Amygdala (tissue), 56 donors: ENCODE measurements around the gene HDAC3.
A peak's percentile ranks its signal among the peaks of the same experiment; 100 is the strongest.

Experiments
- DNase-seq, 56 donors: peaks; one replicate each; lab custom pipeline; 2025; lab: John Stamatoyannopoulos, UW

The HDAC3 gene

DNA sequence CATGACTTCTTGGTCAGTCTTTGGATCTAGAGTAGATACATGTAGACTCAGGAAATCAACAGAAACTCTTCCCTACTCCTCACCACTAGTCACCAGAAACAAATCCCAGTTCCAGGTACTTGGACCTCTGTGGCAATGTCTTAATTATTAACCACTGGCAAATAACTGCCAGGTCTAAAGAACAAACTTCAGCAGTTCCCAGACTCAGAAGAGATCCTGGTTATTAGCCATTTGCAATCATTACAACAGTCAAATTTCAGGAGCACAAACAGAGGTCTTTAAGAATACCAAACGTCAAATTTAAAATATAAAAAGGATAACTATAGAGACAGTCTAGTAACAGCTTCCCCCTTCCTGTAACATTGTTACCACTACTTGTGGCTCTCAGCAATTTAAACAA is 28.1 kb downstream of the HDAC3 start:
- no peak for DNase-seq

DNA sequence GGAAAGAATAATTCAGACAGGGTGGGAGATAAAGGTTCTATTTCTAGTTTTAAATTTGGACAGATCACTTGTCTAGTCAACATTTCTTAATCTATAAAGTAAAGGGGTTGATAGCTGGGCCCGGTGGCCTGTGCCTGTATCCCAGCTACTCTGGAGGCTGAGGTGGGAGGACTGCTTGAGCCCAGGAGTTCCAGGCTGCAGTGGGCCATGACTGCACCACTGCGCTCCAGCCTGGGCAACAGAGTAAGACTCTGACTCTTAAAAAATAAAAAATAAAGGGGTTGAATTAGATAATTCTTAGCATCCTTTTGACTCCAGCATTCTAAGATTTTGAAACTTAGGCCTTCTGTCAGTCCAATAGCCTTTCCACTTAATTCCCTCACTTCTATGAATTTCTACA is 28.6 kb downstream of the HDAC3 start:
- no peak for DNase-seq

DNA sequence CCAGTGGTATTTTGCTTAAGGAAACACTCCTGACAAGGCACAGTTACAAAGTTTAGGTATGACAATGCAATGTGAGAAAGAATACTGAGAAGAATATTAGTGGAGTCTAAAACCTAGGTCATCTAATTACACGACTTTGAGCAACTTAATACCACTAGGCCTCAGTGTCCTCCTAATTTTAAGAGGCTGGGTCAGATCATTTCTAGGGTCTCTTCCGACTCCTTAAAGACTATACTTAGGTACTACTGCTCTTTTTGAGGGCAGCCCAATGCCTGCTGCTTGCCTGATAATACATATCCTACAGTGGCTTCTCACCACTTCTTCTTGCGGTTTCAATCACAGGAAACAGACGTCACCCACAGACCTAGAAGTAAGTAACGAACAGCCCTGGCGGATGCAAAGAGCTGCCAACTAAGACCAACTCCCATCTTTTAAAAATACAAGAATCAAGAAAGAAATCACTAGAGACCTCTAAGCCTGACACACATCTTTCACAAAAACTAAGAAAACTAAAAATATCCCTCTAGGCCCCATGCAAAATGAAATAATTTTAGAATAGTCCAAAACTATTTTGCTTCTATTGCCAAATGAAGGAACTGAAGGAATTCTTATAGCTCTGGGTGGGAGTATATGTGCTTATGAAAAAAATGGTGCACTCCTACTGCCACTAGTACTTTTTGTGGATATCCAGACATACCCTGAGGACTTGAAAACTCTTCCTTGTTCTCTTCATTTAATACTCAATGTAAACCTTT is 30.9 kb downstream of the HDAC3 start:
- peak in 8 of 56 donors; percentile 2 to 58 (median 10) for DNase-seq

DNA sequence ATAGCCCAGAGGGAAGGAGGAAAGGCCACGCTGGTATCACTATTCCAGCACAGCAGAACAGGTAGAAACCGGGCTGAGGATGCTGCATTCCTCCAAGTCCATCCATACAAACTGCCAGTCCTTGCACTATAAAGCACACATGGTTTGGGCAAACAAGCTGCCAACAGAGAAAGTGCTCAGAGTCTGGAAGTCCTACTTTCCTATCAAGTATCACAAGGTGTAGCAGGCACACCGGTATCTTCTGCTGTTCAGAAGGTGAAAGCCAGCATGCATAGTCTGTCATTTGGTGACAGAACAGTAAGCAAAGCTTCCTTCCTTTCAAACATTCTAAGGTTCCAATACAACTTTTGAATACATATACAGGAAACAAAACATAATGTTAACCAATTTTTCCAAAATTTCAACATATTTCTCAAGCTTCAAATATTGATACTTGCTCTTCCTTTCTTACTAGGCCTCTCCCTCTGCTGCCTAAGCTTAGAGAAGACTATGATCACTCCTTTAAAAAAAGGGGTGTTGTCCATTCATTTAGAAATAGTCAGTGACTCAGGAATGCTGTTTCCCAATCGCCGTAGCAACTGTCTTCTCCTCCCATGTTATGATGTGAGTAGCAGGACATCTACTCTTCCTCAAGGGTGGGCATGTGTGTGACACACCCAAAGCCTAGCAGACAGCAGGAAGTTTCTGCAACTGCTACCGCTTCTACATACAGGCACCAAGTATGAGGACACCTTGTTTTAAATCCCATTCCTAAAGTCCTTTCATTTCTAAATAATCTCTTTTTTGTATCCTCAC is 32.5 kb downstream of the HDAC3 start:
- DNase-seq, result no peak

DNA sequence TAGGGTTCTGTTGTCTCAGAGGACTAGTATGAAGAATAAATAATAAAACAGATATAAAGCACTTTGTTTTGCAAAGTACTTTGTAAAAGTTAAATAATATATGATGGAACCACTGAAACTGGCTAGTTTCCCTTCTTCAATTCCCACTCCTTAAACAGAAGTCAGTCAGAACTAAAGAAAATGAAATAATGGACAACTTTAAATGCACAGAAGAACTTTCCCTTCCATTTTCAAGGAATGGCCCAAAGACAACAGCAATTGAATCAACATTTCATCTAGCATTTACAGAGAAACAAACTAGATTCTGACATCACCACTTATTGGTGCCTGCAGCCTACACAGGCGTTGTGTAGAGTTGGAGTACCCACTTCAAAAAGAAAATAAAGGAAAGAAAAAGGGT is 34.0 kb downstream of the HDAC3 start:
- no peak for DNase-seq

DNA sequence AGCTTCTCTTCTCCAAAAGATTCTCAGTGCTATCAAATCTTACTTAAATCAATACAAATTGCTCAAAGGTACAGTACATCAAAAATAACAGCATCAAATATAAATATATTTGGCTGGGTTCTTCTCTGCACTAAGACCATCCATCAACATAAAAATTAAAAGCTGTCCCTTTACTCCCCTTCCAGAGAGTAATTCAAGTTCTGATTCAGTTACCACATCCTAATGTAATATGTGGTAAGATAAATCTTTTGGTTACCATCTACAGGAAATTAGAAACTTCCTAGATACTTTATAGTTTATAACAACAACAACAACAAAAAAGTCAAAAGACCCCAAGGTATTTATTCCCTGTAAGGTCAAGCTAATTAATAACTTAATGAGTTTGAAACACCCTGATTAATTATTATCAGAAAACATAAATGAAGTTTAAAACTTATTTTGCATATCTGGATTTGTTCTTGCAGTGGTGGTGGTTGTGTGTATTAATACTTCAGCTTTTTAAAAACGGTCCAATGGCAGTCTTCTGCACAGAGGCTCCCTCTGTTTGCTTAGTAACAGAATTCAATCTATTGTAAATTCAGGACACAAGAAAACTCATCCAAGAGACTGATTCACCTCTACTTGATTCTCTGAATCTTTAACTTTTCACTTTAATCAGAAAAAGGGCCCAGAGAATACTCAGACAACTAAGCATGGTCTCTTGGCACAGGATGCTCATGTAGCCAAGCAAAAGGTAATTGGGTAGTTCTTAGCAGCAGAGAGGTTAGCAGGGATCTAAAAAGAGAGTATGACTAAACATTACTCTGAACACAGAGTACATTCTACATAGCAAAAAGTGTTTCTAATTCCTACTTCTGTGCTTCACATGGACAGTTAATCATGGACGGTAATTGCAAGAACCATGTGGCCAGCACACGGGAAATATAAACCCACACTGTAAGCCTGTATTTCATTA is 38.0 kb downstream of the HDAC3 start:
- DNase-seq, result no peak

DNA sequence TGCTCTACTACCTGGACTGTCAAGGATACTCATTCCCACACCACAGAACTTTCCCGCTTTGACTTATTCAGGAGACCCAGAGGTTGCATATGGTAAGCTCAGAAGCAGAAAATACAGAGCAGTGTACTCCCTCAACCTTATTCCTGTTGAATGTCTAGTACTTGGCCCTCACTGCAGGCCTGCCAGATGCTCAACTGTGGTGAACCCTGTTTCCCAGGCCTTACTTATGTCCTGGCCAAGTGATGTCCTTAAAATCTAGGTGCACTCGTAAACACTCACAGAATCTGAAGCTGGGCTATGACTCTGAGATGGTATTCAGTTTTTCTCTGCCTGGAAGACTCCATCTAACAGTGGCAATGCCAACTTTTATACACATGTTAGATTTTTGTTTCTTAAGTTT is 38.8 kb downstream of the HDAC3 start:
- DNase-seq, result no peak

DNA sequence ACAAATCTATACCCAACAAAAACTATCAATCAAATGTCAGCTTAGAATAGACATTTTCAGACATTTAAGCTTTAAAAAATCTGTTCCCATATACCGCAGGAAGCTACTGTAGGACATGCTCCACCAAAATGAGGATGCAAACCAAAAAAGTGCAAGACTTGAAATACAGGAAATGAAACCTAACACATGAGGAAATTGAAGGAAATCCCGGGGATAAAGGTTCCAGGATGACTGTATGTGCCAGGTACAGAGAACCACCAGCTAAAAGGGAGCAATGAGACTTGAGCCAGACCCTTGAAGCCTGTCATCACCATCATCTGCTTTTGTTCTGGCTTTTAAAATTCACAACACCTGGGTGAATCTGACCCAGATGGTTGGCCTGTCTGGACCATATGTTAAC is 39.3 kb downstream of the HDAC3 start:
- DNase-seq, result no peak

DNA sequence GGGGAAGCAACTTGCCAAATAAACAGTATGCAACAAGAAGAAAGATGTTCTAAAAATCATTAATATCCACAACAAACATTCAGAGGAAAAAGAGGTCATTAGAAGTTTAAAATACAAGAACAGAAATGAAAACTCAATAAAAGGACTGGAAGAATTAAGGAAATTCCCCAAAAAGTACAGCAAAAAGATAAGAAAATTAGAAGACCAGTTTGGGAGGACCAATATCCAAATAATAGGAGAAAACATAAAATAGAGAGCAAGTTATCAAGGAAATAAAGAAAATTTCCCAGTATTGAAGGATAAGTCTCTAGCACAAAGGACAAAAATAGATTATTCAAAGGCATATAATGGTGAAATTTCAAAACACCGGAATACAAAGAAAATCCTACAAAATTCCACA is 39.8 kb downstream of the HDAC3 start:
- no peak for DNase-seq

DNA sequence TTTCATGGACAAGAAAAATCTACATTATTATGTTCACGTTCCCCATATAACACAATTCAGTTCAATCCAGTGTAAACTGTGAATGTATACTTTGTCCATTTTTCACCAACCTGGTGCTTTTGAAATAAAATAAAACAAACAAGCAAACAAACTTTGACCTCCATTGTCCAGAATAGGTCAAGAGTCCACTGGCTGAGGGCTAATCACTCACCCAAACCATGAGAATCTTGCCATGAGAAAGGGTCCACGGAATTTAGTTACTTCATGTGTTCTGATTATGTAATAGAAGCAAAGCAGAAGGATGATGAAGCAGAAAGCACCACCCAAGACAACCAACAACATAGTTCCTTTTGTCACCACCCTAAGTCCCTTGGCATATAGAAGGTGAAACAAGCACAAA is 46.5 kb downstream of the HDAC3 start:
- DNase-seq, result no peak

DNA sequence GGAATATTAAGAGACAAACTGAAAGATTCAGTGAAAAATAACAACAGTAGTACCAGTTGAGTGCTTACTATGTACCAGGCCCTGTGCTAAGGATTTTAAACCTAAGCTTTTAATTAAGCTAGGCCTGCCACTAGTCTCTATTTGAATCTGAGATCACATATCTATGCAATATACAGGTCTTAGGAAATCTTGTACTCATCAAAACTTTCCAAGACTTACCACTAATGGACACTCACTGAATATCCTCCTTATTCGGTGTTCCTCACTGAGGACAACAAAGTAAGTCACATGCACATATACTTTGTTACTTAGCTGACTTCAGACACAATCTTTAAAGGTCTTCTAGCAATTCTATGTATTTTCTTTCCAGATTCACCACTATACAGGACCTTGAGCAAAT is 50.4 kb downstream of the HDAC3 start:
- no peak for DNase-seq

DNA sequence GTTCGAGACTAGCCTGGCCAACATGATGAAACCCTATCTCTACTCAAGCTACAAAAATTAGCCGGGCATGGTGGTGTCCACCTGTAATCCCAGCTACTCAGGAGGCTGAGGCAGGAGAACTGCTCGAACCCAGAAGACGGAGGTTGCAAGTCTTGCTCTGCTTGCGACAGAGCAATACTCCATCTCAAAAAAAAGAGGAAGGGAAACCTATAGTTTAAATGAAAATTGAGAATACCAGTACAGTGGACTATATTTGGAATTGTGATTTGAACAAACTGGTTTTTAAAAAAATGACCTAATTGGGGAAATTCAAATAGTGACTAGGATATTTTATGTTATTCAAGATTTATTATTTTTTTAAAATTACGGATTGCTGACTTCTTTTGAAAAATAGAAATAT is 51.1 kb downstream of the HDAC3 start:
- DNase-seq, result no peak

DNA sequence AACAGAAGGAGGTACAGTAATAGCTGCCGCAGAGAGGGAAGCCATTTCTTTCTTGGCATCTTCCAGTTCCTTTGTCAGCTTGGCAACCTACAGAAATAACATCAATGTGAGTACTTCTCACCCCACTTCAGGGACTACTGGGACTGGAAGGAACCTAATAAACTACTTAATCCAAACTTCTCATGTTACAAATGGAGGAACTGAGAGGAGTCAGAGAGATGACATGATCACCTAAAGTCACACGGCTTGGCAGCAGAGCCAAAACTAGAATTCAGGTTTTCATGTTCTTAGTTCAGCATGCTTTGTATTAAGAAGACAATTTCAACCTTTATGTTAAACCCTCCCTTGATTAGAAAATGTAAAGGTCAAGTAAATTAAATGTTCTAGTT is 62.5 kb downstream of the HDAC3 start:
- no peak for DNase-seq

DNA sequence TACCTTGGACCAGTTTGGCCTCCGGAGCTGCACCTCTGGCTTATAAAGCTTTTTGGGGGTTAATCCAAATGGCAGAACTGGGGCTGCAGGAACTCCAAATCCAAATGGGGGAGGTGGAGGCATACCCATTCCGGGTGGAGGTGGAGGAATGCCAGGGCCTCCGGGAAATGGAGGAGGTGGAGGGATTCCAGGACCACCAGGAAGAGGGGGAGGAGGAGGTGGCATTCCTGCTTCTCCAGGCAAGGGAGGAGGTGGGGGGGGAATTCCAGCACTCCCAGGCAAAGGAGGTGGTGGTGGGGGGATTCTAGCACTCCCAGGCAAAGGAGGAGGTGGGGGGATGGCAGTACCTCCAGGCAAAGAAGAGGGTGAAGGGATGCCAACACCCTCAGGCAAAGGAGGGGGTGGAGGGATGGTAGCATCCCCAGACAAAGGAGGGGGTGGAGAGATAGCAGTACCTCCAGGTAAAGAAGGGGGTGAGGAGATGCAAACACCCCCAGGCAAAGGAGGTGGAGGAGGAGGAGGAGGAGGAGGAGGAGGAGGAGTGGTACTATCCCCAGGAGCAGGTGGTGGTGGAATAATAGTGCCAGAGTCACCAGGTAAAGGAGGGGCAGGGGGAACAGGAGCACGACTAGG is 63.0 kb downstream of the HDAC3 start:
- DNase-seq, result no peak
